Right renal pelvis (tissue), 4 donors: ENCODE results near the gene CDK5R1. TPM values are rescaled to one million over a fixed set of nuclear protein-coding genes. Genes with fewer than 3 reads are reported as not detected.

ENCODE experiments used
- DNase-seq, 4 donors: peaks; one replicate each; pipeline ENCODE4 v3.0.0-alpha.2; 2013; ENCODE audit warnings: low read depth in 4 of 4, low spot score in 3 of 4, missing footprints in 1 of 4
- polyA plus RNA-seq, 4 donors: library from polyadenylated mRNA; unstranded; fragments of 120-200 nt; gene quantifications; one replicate each; pipeline ENCODE4 v1.2.1, GENCODE V29; 2013; ENCODE audit not compliant: insufficient read length in 4 of 4

The CDK5R1 gene
- polyA plus RNA-seq, 4 donors = 4.9 to 5.5 (median 4.9) TPM

DNA sequence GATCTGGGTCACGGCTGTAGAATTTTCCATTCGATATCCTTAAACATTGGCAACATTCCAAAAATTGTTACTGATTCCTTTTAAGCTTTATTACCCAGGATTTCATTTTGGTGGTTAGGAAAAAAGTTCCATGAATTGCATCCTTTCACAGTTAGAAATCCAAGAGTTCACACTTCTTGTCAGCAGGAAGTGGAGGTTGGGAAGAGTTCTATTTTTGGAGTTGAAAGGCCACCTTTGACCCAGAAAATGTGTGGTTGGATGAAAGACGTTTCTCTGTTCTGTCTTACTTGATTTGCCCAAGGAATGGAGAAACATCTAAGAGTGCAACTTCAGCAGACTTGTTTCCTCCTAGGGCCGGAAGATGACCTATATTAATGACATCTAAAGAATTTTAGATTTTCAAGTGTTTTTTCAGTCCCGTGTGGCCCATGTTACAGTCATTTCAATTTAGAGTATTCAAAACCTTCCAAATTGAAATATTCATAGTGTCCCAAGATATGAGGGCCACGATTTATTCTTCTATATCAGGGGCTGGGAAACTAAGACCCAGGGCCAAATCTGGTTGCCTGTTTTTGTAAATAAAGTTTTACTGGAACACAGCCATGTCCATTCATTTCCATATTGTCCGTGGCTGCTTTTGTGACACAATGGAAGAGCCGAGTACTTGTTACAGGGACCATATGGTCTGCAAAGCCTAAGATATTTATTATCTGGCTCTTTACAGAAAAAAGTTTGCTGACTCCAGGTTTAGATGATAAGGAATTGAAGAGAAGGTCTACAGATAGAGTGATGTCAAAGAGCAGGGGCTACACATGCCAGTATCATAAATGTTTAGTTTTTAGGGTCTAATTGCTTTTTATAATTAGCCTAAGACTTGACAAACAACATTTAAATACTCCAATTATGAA is 50.2 kb downstream of the CDK5R1 start:
- DNase-seq = no peak

Other genes with a start within 250 kb of the CDK5R1 start
- 1 to 10 TPM; 1.5 to 1.8 (median 1.5) TPM for gene RHBDL3, start 221.2 kb upstream of the CDK5R1 start, polyA plus RNA-seq
- 10 to 100 TPM; 43.0 to 45.3 (median 44.3) TPM for gene C17orf75, start 144.8 kb upstream of the CDK5R1 start, polyA plus RNA-seq
- gene ZNF207, start 136.8 kb upstream of the CDK5R1 start, polyA plus RNA-seq = 100 to 1,000 TPM; 189 to 228 (median 224) TPM
- 100 to 1,000 TPM in 2 of 4 donors, 10 to 100 TPM in 2; 94.9 to 116 (median 100) TPM for gene PSMD11, start 42.5 kb upstream of the CDK5R1 start, polyA plus RNA-seq